ENCODE measurements around the gene KBTBD7. TPM values are rescaled to one million over a fixed set of nuclear protein-coding genes. Genes with fewer than 3 reads are reported as not detected.

KBTBD7 gene
- total and polyA plus RNA-seq, 2 of the 8 experiments (the other 6 are each of a cell fraction or from before 2014, with no cell fraction given) = 10.2 to 17.4 TPM

- H2BK5ac ChIP-seq (ENCODE audit: low read depth, low read length) = no peak overlapping the region
- H3K9me3 ChIP-seq (ENCODE audit: insufficient read depth in 2 of 2, low read depth in 1 of 2, low read length in 1 of 2) = no peaks in the 10 kb centered on the region; a peak in 1 of 4 replicates
- peaks cover 6% of the 10 kb centered on the region for H3K23me2 ChIP-seq (ENCODE audit: low read depth, low read length)
- H3K79me2 ChIP-seq (ENCODE audit: control insufficient read depth in 1 of 2, insufficient read depth in 2 of 2, low read length in 2 of 2) = peaks cover 0 to 8% of the 10 kb centered on the region in 2 experiments; a peak in 2 of 4 replicates
- no peak overlapping the region for H4K5ac ChIP-seq (ENCODE audit: insufficient read length, low read depth, low read length)
- no peak overlapping the region for H3K14ac ChIP-seq (ENCODE audit: insufficient read length)
- H2AK5ac ChIP-seq (ENCODE audit: low read depth, low read length) = no peak overlapping the region
- no peak overlapping the region for H4K91ac ChIP-seq (replicated peaks; ENCODE audit: insufficient read length, low read length)
- H3K18ac ChIP-seq (ENCODE audit: extremely low read depth, low read length) = no peak overlapping the region
- ChIA-PET POLR2A (ENCODE audit: partially characterized antibody) (interaction anchor here (1.3 kb wide), 1 partner anchor 135 kb away, joined by 3 read pairs; no protein-coding TSS in a partner anchor), CTCF (ENCODE audit: partially characterized antibody) (interaction anchor here (0.9 to 3.0 kb wide), 20 partner anchors 9 to 141 kb away, joined by 3 to 19 read pairs (median 5); partner anchors contain the start of gene KBTBD6)
- H3K56ac ChIP-seq (replicated peaks; ENCODE audit: insufficient read length, low read depth, low read length) = no peak overlapping the region
- peaks cover 0 to 5% (median 2%) of the 10 kb centered on the region in 4 experiments; a peak in 3 of 7 replicates for H3K4me1 ChIP-seq (replicated peaks in 1 of 4; ENCODE audit: control insufficient read depth in 3 of 4, insufficient read depth in 4 of 4, low read length in 3 of 4)
- TF ChIP-seq HDAC2 (IDR thresholded peaks at IDR 0.05; ENCODE audit: borderline replicate concordance in 1 of 2, low read depth in 2 of 2, low read length in 2 of 2) (no peak), JUN (IDR thresholded peaks at IDR 0.05; ENCODE audit: low read depth, low read length) (no peak), NANOG (IDR thresholded peaks at IDR 0.05; ENCODE audit: insufficient read depth, low read depth, low read length, poor library complexity, severe bottlenecking) (no peak), RAD21 (IDR thresholded peaks at IDR 0.05 in 1 of 2, conservative IDR thresholded peaks at IDR 0.05 in 1 of 2; ENCODE audit: low read depth in 2 of 2, low read length in 2 of 2) (no peak), MAFK (IDR thresholded peaks at IDR 0.05; ENCODE audit: low read depth, low read length) (no peak), ATF2 (IDR thresholded peaks at IDR 0.05; ENCODE audit: low read length) (no peak)
- no peak overlapping the region for H2BK120ac ChIP-seq (replicated peaks; ENCODE audit: low read depth, low read length)
- H3K27ac ChIP-seq (ENCODE audit: low read depth, low read length) = no peak overlapping the region
- H3K79me1 ChIP-seq (ENCODE audit: low read depth, low read length) = no peaks in the 10 kb centered on the region
- no peak overlapping the region for H3K4ac ChIP-seq (replicated peaks; ENCODE audit: insufficient read length, low read depth, low read length)
- H3K36me3 ChIP-seq (ENCODE audit: control insufficient read depth in 2 of 4, insufficient read depth in 4 of 4, low read length in 3 of 4) = no peaks in the 10 kb centered on the region
- H2BK20ac ChIP-seq (ENCODE audit: low read length) = no peak overlapping the region
- H3K4me3 ChIP-seq (ENCODE audit: extremely low read depth in 1 of 4, insufficient read depth in 2 of 4, low read depth in 3 of 4, low read length in 4 of 4) = no peak overlapping the region
- H3K23ac ChIP-seq (ENCODE audit: insufficient read length) = no peak overlapping the region
- H3K27me3 ChIP-seq (replicated peaks in 1 of 4; ENCODE audit: control insufficient read depth in 3 of 4, extremely low read depth in 1 of 4, insufficient read depth in 3 of 4, low read length in 3 of 4) = no peaks in the 10 kb centered on the region
- H2BK15ac ChIP-seq (ENCODE audit: low read length) = no peak overlapping the region
- FAIRE-seq (no peak), DNase-seq (ENCODE audit: low read depth in 1 of 2, low spot score in 2 of 2) (no peak)
- no peak overlapping the region for H3K4me2 ChIP-seq (ENCODE audit: insufficient read depth in 1 of 2, low read depth in 2 of 2, low read length in 2 of 2)
- H2BK12ac ChIP-seq (ENCODE audit: low read depth, low read length) = no peak overlapping the region
- H4K20me1 ChIP-seq (replicated peaks in 1 of 2; ENCODE audit: control insufficient read depth in 1 of 2, insufficient read depth in 2 of 2, low read length in 2 of 2) = peaks cover 0 to 2% of the 10 kb centered on the region in 2 experiments
- H4K8ac ChIP-seq (ENCODE audit: extremely low read depth, insufficient read depth, low read length) = no peak overlapping the region
- no peak overlapping the region for H2AFZ ChIP-seq (ENCODE audit: low read length)
- no peak overlapping the region for H3K9ac ChIP-seq (replicated peaks in 1 of 4; ENCODE audit: extremely low read depth in 1 of 4, low read depth in 3 of 4, low read length in 3 of 4)
Measured at GRCh38 chr13:41196011-41196410, 1.6 kb upstream of the KBTBD7 start.
